Activated CD4-positive, alpha-beta T cell treated with anti-CD3 and anti-CD28 coated beads, Interleukin-2, amount 50 U/mL, for 1 hour (primary cell): ENCODE measurements around the gene ITIH5.

Experiments used
- DNase-seq: peaks from one replicate; pipeline ENCODE4 v3.0.0-alpha.2; 2020

The ITIH5 gene

DNA sequence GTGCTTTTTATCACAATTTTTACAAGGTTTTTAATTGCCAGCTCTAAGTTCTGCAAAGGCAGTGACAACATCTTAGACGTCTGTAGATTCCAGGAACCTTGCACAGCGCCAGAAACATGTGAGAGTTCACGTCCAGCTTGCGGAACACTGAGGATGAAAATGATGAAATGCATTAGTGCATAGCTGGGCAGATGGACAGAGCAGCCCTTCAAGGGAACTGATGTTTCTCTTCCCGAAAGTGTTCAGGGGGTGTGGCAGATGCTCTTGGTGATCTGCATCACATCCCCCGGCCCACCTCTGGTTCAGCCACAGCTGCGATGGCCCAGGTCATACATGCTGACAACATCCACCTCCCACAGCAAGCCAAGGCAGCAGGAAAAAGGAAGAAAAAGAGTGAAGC, 40.9 kb downstream of the ITIH5 start:
- DNase-seq = no peak

- no peak for DNase-seq
Measured at GRCh38 chr10:7625009-7625408, 41.8 kb downstream of the ITIH5 start.

DNA sequence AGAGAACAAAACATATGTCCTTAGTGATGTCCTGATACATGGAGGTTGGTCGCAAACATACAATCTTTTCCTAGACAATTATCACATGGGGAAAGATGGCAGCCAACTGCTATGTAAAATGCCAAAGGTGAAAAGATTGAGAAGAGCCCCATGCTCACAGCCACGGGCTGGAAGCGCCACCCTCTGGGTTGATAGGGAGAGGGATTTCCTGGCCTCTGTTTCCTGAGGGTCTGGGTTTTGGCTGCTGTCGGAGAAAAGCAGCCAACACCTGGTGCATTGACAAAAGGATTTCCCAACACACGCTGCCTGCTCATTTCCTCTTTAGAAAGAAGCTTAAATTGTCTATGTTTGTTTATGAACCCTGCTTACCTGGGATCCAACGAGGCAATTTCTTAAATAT, 43.8 kb downstream of the ITIH5 start:
- no peak for DNase-seq

GRCh38 chr10:7618461-7618860, 48.3 kb downstream of the ITIH5 start:
- DNase-seq = no peak

DNA sequence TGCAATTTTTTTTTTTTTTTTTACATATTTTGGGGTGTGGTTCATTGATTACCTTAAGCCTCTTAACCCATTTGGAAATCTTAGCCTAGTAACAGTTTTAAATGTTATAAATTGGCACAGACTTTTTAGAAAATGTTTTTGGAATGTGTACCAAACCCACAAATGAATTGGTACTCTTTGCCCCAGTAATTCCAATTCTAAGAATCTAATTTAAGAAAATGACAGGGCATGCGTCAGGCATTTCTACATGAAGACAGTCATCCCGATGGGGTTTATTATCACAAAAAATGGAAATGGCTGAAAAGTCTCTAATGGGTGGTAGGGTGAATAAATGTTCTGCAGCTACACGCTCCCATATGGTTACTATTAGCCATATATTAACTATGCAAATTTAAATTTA, 54.9 kb downstream of the ITIH5 start:
- DNase-seq = no peak

- DNase-seq = no peak
Measured at GRCh38 chr10:7610651-7611389, 55.9 kb downstream of the ITIH5 start.

DNA sequence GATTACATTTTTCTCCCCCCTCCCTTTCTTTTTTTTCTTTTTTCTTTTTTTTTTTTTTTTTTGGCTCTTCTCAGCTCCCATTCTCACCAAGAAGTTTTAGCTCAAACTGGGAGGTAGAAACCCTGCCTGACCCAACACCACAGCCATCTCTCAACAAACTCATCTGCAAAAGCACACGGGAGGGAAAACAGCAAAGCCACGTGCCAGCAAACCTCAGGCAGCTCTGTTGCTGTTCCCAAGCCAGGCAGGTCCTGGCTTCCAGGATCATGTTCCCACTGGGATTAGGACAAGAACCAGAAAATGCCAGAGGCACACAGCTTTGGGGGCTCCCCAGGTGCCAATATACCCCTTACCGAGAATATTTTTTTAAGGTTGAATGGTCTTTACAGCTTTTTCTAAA, 56.7 kb downstream of the ITIH5 start:
- no peak for DNase-seq

DNA sequence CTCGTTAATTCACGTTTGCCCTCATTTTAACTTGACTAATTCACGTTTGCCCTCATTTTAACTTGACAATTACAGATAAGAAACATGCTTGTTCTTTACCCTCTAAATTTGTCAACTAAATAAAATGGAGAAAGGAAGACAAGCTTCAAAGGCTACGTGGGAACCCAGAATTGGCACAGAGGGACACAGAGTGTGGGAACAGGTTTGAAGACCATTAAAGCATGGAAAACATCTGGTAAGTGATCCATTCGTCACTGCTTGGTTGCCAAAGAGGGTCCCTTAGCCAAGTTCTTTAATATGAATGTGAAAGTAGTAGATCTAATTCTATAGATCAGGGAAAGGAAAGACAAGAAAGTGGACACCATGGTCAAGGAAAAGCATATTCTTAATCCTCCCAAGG, 57.2 kb downstream of the ITIH5 start:
- DNase-seq = no peak

DNA sequence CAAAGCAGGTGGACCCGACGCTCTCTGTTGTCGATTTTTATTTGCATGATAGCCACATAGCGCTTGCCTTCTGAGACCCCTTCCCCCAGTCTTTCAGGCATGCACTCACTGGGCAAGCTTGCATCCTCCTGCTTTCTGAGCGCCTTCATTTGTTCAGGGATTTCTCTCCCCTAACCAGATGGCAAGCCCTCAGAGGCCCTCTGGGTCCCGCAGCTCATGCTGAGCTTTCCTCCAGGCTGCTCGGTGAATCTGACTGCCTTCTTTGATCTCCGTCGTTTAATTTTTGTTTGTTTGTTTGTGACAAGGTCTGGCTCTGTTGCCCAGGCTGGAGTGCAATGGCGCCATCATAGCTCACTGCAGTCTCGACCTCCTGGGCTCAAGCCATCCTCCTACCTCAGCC, 58.8 kb downstream of the ITIH5 start:
- no peak for DNase-seq

DNA sequence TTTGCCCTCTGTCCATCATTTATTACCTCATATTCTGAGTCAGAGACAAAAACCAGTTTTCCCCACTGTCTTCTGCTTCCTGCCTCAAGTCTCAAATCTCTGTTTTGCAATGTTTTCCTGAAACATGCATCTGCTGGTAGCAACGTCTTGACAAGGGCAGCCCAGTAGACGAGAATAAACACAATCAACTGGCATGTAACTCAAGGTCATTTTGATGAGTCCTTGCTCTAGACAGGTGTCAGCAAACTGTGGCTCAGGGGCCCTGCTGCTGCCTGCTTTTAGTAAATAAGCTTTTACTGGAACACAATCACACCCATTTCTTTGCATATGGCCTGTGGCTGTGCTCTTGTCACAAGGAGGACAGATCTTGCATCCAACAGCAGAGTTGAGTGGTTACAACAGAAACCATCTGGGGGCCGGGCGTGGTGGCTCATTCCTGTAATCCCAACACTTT, 59.8 kb downstream of the ITIH5 start:
- DNase-seq = no peak

- no peak for DNase-seq
Measured at GRCh38 chr10:7605565-7606295, 61.0 kb downstream of the ITIH5 start.

- no peak for DNase-seq
Measured at GRCh38 chr10:7601023-7601656, 65.6 kb downstream of the ITIH5 start.

DNA sequence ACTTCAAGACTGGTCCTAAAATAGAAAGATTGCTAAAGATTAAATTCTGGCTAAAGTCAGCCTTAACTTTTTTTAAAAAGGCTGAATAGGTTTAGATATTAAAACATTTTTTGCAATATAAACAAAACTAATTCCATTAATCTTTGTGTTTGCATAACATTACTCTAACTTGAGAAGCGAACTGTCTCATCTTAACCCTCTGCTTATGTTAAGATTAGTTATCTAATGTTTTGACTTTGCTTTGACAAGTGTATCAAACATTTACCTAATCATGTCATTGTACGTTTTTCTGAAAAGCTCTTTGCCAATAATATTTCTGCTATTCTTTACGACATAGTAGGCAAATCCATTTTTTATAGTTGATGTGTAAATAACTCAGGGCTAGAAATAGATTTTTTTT, 68.0 kb downstream of the ITIH5 start:
- DNase-seq = no peak

- no peak for DNase-seq
Measured at GRCh38 chr10:7596356-7596755, 70.4 kb downstream of the ITIH5 start.

GRCh38 chr10:7593905-7594304, 72.9 kb downstream of the ITIH5 start:
- no peak for DNase-seq

DNA sequence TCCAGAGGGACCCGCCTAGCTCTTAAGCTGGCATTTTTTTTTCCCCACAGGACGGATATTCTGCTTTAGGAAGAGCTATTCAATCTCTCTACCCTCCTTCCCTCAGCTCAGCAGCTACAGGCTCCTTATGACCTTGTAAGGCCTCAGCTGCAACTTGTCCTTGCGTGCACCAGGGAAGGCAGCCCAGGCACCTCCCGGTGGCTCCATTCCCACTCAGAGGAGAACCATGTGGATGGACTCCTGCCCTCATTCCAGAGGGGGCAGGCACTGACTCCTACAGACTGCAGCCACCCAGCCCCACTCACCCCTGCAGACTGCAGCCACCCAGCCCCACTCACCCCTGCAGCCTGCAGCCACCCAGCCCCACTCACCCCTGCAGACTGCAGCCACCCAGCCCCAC, 73.7 kb downstream of the ITIH5 start:
- no peak for DNase-seq

DNA sequence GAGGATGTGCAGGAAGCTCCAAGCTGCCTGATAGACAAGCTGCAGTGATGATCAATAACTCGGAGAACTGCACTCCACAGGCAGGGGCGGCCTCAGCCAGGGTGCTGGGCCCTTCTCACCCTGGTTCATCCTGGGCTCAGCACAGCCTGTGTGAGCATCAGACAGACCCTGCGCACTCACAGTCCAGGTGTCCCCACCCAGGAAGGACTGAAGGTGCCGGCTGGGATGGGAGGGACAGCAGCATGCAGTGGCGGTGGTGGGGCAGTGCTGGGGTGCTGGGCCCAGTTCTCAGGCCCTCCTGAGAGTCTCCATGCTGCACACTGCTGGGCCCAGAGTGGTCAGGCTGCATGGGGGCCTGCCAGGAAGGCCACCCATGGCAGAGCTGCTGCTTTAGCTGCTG, 74.1 kb downstream of the ITIH5 start:
- no peak for DNase-seq

DNA sequence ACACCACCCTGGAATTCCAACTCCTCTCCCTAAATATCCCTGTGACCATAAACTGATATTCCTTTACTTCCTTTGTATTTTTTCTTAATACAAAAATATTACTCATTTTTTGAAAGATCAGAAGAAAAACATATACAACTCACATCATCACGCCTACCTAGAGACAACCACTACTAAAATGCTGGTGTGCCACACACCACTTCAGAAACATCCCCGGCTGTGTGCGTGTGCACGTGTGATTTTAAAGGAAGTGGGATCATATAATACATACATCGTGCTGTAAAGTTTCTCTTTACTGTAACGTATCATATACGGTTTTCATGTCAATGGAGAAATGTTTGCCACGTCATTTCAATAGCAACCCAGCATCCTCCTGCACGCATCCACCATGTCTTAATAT, 76.5 kb downstream of the ITIH5 start:
- DNase-seq = no peak

DNA sequence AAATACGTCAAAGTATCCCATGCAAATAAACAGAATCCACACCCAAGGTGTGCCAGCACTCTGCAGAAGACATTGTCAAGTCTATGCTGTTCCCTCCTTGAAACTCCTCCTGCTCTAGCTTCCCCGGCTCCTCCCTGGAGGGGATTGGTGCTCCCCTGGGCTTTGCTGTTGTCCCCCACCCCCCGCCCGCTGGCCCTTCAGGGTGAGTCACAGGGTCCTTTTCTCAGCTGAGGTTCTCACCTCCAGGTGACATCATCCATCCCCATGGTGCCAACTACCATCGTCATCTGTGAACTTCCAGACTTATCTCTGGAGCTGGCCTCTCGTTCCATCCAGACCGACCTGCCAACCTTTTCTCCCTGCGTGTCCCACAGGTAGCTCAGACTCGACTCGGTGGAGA, 77.0 kb downstream of the ITIH5 start:
- DNase-seq = no peak

- DNase-seq = no peak
Measured at GRCh38 chr10:7587865-7588188, 78.9 kb downstream of the ITIH5 start.

- no peak for DNase-seq
Measured at GRCh38 chr10:7587168-7587864, 79.5 kb downstream of the ITIH5 start.

- no peak for DNase-seq
Measured at GRCh38 chr10:7585228-7585627, 81.5 kb downstream of the ITIH5 start.

- DNase-seq = no peak
Measured at GRCh38 chr10:7583626-7584025, 83.1 kb downstream of the ITIH5 start.

DNA sequence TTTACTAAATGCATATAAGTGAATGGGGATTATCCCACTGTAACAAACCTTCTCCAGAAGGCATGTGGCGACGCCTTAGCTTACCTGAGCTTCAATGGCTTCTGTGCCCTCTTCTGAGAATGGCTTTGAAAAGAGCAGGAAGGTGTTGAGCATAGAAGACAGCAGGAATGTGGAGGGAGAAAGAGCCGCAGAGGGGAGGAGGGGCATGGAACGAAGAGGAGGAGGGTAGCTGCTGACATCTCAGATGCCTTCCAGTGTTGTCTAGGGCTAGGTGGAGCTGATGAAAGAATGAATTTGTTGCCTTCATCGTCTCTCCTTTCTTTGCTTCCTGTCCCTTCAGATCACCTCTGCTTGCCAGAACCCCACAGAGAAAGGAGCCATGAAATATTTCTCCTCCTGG, 86.2 kb downstream of the ITIH5 start:
- no peak for DNase-seq
